GM18951 (cell line): ENCODE results near the gene RBM4B.
"Not testable (repeated sequence)": the region's sequence is repeated elsewhere in the genome, so short reads cannot be mapped to it uniquely, and the experiment has no call there.

Source experiments
- POLR2A ChIP-seq: IDR thresholded peaks from 4 replicates; pipeline ENCODE4 v1.6.1; 2011; ENCODE audit warnings: mild to moderate bottlenecking; ENCODE audit not compliant: insufficient read length, insufficient read depth; ENCODE audit errors: extremely low read depth
- in situ Hi-C: fragments of 300-500 bp; cut with MboI; formaldehyde crosslinking; loops from one replicate; pipeline ENCODE4 v1.12.0; 2022; ENCODE audit warnings: low sequenced_read_pairs, mixed read lengths, inconsistent platforms; ENCODE audit not compliant: unreplicated experiment

RBM4B gene

DNA sequence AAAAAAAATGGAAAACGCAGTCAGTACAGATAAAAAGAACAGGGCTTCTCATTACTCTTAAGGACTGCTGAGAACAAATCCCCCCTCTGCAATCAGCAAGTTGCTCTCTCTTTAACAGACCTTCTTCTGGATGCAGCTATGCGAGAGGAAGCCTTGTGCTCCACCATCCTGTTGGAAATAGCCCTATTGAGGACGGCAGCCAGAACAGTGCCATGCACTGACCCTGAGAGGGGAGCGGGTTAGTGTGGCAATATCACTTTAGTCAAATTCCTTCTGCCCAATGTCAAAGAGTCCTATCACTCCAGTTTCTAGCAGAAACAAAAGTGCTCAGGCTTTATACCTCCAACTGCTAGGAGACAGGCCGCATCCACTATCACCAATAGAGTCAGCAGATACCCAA, 6.9 kb downstream of the RBM4B start:
- in situ Hi-C loops = no loop called here
- TF ChIP-seq POLR2A = no peak

DNA sequence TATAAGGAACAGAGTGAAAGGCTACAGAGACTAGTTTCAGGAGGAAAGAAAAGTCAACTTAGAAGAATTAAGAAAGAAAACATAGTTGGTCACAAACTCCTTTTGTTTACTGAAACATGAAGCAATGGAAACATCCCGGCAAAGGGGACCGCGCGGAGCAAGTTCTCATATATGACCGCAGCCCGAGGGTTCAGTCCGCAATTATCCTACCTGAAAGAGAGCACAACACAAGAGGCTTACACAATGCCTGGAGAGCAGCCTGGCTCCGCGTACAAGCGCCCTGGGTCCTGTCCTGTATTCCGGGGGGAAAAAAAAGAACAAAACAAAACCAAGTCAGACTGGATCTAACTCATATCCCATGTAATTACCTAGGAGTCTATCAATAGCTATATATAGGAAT, 12.3 kb downstream of the RBM4B start:
- in situ Hi-C loops = no loop called here
- TF ChIP-seq POLR2A = no peak

- no peak for TF ChIP-seq POLR2A
- in situ Hi-C loops = no loop called here
Observed at GRCh38 chr11:66663741-66664296, 13.9 kb downstream of the RBM4B start.

DNA sequence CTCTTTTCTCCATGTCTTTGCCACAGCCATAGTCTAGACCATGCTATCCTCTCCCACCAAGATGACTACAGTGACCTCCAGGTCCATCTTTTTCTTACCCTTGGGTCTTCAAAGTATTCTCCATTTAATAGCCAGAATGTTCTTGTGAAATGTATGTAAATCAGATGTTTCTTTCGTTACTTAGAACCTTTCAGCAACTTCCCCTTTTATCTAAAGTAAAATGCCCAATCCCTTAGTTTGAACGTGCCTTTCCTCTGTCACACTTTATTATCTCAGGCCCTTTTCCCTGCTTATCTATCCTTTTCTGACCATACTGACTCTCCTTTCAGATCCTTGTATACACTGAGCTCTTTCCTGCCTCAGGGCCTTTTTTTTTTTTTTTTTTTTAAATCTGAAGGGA, 17.9 kb downstream of the RBM4B start:
- TF ChIP-seq POLR2A = no peak
- in situ Hi-C loops = no loop called here

GRCh38 chr11:66653123-66653522, 24.6 kb downstream of the RBM4B start:
- no peak for TF ChIP-seq POLR2A
- in situ Hi-C loops = no loop called here

- in situ Hi-C loops = no loop called here
- TF ChIP-seq POLR2A = no peak
Observed at GRCh38 chr11:66652651-66653050, 25.0 kb downstream of the RBM4B start.

- in situ Hi-C loops = no loop called here
- no peak for TF ChIP-seq POLR2A
Observed at GRCh38 chr11:66651016-66651415, 26.7 kb downstream of the RBM4B start.

- in situ Hi-C loops = no loop called here
- TF ChIP-seq POLR2A = no peak
Observed at GRCh38 chr11:66649903-66650302, 27.8 kb downstream of the RBM4B start.

DNA sequence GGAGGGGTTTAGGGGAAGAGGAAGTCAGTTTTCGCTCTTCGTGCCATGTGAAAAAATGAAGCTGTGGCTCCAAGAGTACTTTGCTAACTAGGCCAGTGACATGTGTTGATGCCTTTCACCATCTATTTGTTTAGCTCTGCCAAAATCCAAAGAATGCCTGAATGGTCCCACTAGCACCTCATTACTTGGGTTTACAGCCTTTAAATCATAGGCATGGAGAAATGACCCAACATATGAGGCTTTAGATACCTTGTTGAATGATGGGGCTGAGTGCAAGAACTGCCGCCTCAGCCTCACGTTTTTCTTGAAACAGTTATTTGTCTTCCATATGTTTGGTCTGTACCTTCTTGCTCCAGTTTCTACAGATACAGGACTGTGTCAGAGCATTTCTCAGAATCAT, 30.9 kb downstream of the RBM4B start:
- in situ Hi-C loops = no loop called here
- no peak for TF ChIP-seq POLR2A

- no peak for TF ChIP-seq POLR2A
- in situ Hi-C loops = no loop called here
Observed at GRCh38 chr11:66643745-66644437, 33.8 kb downstream of the RBM4B start.

GRCh38 chr11:66641834-66642233, 35.9 kb downstream of the RBM4B start:
- no peak for TF ChIP-seq POLR2A
- in situ Hi-C loops = no loop called here

DNA sequence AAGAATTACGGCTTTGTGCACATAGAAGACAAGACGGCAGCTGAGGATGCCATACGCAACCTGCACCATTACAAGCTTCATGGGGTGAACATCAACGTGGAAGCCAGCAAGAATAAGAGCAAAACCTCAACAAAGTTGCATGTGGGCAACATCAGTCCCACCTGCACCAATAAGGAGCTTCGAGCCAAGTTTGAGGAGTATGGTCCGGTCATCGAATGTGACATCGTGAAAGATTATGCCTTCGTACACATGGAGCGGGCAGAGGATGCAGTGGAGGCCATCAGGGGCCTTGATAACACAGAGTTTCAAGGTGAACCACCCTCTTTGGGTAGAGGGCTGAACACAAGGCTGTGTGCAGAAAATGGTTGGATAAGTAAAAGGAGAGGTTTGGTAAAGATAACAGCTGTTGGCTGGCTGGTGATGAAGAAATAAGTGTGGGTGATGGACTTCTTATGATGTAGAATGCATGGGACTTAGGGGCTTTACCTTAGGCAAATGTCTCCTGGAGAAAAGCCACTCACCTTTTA, 37.8 kb downstream of the RBM4B start:
- in situ Hi-C loops = not testable (repeated sequence)

DNA sequence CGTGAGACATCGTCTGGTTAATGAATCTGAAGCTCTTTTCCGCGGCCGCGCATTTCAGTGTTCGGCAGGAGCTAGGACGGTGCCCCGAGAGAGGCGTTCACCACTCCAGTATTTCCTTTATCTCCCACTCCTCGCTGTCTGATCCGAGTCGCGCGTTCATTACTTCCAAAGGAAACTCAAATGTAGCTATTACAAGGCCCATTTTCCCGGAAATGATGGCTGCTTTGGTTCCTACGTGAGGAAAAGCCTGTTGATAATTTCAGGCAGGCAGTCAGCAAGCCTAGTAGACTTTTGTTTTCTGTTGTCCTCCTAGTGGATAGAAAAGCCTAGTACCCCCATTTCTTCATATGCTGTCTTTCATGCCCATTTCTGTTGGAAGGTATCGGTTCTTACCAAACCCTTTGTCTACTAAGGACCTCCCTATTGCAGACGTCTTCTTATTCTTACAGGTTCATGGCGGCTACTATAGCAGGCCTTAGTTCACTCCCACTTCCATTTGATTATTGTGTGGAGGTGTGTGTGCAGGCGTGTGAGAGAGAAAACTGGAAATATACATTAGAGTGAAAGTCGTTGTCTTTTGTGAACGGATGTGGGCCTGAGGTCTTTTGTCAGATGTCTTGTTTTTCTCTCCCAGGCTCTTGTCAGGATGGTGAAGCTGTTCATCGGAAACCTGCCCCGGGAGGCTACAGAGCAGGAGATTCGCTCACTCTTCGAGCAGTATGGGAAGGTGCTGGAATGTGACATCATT, 38.4 kb downstream of the RBM4B start:
- in situ Hi-C loops = no loop called here
- TF ChIP-seq POLR2A = no peak
